ENCODE measurements around the gene ZP4.
"Not testable (repeated sequence)": the region's sequence is repeated elsewhere in the genome, so short reads cannot be mapped to it uniquely, and the experiment has no call there.

Gene ZP4

DNA sequence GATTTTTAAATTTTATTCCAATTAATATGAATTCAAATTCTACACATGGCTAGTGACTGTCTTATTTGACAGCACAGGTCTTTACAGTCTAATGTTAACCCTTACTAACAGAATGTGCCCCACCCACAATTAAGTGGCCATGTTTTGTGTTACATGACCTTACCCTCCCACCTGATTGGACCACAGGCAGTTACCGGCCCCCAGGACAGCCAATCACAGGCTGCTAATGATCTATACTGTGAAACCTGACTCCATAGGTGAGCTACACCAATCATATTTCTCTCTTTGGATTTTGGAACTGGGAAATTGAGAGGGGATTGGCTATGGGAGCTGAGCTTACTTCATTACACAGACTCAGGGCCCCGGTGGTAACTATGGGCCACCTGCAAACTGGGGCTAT, 27.5 kb downstream of the ZP4 start:
- in situ Hi-C loops (cut with HindIII; ENCODE audit: low pct_ligation_motif_present, low sequenced_read_pairs) = no loop called here
- no peaks in the 10 kb centered on the region for H3K27me3 ChIP-seq (replicated peaks)
- no peak for DNase-seq
- TF ChIP-seq, protein P1, sequence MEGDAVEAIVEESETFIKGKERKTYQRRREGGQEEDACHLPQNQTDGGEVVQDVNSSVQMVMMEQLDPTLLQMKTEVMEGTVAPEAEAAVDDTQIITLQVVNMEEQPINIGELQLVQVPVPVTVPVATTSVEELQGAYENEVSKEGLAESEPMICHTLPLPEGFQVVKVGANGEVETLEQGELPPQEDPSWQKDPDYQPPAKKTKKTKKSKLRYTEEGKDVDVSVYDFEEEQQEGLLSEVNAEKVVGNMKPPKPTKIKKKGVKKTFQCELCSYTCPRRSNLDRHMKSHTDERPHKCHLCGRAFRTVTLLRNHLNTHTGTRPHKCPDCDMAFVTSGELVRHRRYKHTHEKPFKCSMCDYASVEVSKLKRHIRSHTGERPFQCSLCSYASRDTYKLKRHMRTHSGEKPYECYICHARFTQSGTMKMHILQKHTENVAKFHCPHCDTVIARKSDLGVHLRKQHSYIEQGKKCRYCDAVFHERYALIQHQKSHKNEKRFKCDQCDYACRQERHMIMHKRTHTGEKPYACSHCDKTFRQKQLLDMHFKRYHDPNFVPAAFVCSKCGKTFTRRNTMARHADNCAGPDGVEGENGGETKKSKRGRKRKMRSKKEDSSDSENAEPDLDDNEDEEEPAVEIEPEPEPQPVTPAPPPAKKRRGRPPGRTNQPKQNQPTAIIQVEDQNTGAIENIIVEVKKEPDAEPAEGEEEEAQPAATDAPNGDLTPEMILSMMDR (IDR thresholded peaks at IDR 0.05; ENCODE audit: low read depth, low read length, missing control alignments) = no peak
- H3K36me3 ChIP-seq (replicated peaks) = no peaks in the 10 kb centered on the region
- no peak overlapping the region for H3K4me3 ChIP-seq (ENCODE audit: low read depth, low read length)
- H3K27ac ChIP-seq = no peak overlapping the region

DNA sequence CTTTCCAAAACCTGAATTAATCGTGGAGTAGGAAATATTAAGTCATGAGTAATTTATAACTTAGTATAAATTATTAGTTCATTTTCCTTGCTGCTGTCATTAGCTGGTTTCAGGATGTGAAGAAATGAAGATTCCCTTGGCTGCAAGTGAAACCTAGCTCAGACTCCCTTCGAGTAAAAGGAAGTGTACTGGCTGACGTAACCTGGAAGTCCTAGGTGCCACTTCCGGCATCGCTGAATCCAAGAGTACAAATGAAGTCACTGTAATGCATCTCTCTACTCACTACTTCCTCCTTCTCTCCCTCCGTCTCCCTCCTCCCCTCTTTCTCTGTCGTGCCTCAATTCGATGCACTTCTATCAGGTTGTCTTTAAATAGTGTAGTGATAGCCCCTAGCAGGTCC, 28.8 kb downstream of the ZP4 start:
- DNase-seq = no peak
- in situ Hi-C loops (cut with HindIII; ENCODE audit: low pct_ligation_motif_present, low sequenced_read_pairs) = no loop called here
- Histone ChIP-seq H3K36me3 (replicated peaks) (no peaks in the 10 kb centered on the region), H3K27ac (no peak overlapping the region), H3K27me3 (replicated peaks) (no peaks in the 10 kb centered on the region), H3K4me3 (ENCODE audit: low read depth, low read length) (no peak overlapping the region)
- TF ChIP-seq, protein P1 (IDR thresholded peaks at IDR 0.05; ENCODE audit: low read depth, low read length, missing control alignments) = no peak

DNA sequence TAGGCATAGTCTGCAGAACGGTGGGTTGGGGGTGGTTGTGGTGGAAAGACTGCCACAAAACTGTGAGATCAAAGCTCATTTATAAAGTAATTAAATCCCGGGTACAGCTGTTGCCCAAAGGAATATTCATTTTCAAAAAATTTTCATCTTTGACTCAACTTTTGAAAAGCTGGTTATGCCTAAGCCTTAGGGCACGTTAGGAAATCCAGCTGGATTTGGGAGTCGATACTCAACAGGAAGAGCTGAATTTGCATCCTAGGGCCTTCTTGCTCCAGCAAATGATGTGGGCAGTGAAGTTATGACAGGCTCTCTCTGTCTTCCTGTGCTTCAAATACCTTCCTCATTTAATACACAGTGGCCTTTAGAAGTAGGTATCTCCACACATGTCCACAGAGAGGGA, 31.7 kb downstream of the ZP4 start:
- DNase-seq = no peak
- no peak overlapping the region for H3K4me3 ChIP-seq (ENCODE audit: low read depth, low read length)
- H3K27me3 ChIP-seq (replicated peaks) = no peaks in the 10 kb centered on the region
- no peaks in the 10 kb centered on the region for H3K36me3 ChIP-seq (replicated peaks)
- TF ChIP-seq, protein P1 (IDR thresholded peaks at IDR 0.05; ENCODE audit: low read depth, low read length, missing control alignments) = no peak
- in situ Hi-C loops (cut with HindIII; ENCODE audit: low pct_ligation_motif_present, low sequenced_read_pairs) = no loop called here
- no peak overlapping the region for H3K27ac ChIP-seq

DNA sequence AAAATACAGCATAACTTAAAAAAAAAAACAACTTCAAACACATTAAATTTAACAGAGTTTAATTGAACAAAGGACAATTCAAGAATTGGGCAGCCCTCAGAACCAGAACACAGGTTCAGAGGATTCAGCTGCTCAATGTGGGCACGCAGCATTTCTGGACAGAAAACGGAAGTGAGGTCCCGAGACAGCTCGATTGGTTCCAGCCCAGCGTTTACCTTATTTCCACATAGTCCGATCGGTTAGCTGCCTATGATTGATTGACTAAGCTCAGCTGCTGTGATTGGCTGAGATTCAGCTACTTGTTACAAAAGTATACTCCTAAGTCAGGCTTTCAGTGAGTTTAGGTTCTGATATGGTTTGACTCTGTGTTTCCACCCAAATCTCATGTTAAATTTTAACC, 33.3 kb downstream of the ZP4 start:
- no peak overlapping the region for H3K4me3 ChIP-seq (ENCODE audit: low read depth, low read length)
- in situ Hi-C loops (cut with HindIII; ENCODE audit: low pct_ligation_motif_present, low sequenced_read_pairs) = no loop called here
- H3K27ac ChIP-seq = no peak overlapping the region
- TF ChIP-seq, protein P1 (IDR thresholded peaks at IDR 0.05; ENCODE audit: low read depth, low read length, missing control alignments) = no peak
- H3K27me3 ChIP-seq (replicated peaks) = no peaks in the 10 kb centered on the region
- DNase-seq = no peak
- H3K36me3 ChIP-seq (replicated peaks) = no peaks in the 10 kb centered on the region

DNA sequence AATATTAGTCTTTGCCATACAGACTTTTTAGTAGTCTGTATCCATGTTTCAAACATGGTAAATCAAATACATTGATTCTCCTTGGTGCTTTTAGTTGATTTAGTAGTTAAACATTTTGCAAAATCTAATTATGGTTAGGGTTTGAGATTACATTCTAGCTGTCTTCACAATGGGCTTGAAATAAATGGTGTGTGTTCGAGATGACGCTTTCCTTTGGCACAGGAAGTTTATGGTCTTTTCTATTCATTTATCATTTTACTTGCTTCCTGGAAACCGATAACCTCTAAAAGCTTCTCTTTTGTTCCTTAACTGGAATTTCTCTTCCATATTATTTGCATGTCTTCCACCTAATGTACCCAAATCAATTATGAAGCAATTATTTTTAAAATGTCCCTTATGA, 38.4 kb downstream of the ZP4 start:
- Histone ChIP-seq H3K27me3 (replicated peaks) (no peaks in the 10 kb centered on the region), H3K4me3 (ENCODE audit: low read depth, low read length) (no peak overlapping the region), H3K27ac (no peak overlapping the region), H3K36me3 (replicated peaks) (no peaks in the 10 kb centered on the region)
- no peak for DNase-seq
- TF ChIP-seq, protein P1 (IDR thresholded peaks at IDR 0.05; ENCODE audit: low read depth, low read length, missing control alignments) = no peak
- in situ Hi-C loops (cut with HindIII; ENCODE audit: low pct_ligation_motif_present, low sequenced_read_pairs) = no loop called here

DNA sequence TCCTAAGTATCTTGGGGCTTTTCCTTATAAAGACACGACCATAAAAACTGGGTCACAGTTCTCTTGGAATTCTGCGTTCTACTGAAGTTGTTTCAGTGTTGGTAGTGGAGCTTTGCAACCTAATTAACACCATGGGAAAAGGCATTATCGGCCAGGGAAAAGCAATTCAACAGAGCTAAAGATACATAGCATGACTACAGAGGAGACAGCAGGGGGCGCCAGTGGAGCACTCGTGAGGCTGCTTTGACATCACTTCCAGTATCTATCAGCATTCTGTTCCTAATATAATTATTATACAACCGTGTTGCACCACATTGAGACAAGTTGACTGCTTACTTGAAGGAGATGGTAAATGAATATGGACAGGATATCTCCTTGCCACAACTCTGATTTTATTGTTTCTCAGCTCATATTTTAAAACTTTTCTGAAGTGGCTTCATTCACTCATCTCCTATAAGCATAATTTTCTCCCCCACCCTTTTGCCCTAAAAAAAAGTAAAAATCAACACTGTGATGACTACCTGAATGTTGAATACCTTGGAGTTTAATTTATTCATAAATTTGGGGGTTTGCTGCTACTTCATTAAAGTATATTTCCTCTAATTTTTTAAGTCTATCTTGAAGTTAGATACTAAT, 39.4 kb downstream of the ZP4 start:
- TF ChIP-seq, protein P1 (IDR thresholded peaks at IDR 0.05; ENCODE audit: low read depth, low read length, missing control alignments) = peak; percentile 80
- H3K36me3 ChIP-seq (replicated peaks) = no peaks in the 10 kb centered on the region
- peak; percentile 56 for DNase-seq
- H3K27me3 ChIP-seq (replicated peaks) = no peaks in the 10 kb centered on the region
- H3K4me3 ChIP-seq (ENCODE audit: low read depth, low read length) = no peak overlapping the region
- in situ Hi-C loops (cut with HindIII; ENCODE audit: low pct_ligation_motif_present, low sequenced_read_pairs) = no loop called here
- no peak overlapping the region for H3K27ac ChIP-seq

DNA sequence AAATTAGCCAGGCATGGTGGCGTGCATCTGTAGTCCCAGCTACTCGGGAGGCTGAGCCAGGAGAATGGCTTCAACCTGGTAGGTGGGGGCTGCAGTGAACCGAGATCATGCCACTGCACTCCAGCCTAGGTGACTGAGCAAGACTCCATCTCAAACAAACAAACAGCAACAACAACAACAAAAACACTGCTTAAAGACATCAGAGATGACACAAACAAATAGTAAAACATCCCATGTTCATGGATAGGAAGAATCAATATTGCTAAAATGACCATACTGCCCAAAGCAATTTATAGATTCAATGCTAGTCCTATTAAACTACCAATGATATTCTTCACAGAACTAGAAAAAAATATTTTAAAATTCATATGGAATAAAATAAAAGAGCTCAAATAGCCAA, 47.2 kb downstream of the ZP4 start:
- H3K27ac ChIP-seq; DNase-seq; H3K36me3 ChIP-seq (replicated peaks); H3K4me3 ChIP-seq (ENCODE audit: low read depth, low read length); H3K27me3 ChIP-seq (replicated peaks); in situ Hi-C loops (cut with HindIII; ENCODE audit: low pct_ligation_motif_present, low sequenced_read_pairs): not testable (repeated sequence)
